GM19328 (cell line): ENCODE data around the gene TMEM198.
A peak's percentile ranks its signal among the peaks of the same experiment; 100 is the strongest.

ENCODE experiments used
- ATAC-seq: cut with Tn5 transposase; IDR thresholded peaks from one replicate; pipeline ENCODE4 v1.9.1; 2021; ENCODE audit warnings: mild to moderate bottlenecking, moderate library complexity; ENCODE audit not compliant: unreplicated experiment

TMEM198 gene

DNA sequence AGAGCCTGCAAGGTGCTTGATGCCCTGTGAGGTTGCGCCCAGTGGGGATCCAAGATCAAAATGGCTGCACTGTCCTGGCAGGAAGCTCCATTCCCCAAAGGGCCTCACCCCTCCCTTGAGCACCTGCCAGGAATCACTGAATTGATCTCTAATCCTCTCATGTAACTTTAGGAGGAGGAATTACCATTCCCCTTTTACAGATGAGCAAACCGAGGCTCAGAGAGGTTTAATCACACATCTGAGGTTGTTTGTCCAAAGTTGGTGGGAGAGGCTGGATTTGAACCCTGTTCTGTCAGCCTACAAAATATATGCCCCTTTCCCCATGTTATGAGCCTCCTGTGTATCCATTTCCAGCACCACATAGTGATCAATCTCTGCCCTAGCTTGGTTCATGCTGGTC lies 19.0 kb upstream of the TMEM198 start:
- no peak for ATAC-seq

DNA sequence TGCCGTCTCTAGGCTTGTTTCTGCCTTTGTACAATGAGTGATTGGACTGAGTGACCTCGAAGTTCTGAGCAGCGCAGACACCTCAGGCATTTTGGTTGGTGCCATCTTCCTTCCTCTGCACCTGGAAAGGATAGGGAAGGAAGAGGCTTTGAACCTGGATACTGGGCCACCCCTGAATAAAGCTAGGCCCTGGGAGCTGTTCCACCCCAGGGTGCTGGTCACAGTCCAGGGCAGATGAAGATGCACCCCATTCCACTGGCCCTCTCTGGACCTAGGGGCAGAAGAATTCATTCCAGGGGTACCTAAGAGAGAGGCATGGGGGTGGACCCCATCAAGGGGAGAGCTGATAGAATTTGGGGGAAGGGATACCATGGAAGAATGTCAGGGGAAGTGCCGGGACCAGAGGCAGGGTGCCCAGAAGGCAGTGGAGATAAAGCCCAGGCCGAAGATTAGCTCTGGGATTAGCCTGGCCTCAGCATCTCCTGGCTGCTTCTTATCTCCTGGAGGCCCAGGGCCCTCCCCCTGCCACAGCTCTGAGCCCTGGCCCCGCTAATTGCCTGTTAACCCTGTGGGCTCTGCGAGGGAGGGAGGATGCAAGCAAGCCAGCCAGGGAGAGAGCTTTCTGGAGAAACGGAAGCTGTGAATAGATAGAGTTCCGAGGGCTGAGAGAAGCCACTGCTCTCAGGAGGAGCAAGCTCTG lies 18.1 kb upstream of the TMEM198 start:
- no peak for ATAC-seq

DNA sequence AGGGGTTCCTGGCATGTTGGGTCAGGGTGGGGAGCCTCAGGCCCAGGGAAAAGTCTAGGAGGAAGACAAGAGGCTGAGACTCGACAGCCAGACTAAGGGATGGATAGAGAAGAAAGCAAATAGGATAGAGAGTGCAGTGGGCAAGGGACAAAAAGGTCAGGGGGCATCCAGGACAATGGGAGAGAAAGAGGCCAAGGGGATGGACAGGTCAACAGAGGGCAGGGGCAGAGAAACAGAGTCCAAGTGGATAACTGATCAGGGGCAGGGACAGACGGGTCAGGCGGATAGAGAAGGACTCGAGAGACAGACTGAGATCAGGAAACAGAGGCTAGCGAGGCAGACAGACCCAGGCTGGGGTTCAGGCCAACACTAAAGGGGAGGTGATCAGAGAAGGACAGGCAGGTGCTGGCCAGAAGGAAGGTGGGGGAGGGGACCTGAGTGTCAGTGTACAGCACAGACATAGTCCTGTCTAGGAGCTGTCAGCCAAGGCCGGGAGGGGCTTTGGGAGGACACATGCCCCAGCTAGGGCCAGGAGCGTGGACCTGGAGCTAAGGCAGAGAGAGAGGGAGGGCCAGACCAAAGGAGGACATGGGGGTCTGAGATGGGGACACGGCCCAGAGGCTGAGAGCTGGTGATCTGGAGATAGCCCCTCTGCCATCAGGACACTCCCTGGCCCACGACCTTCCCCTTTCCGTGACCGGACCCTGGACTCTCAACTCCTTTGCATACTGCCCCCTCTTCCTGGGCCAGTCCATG lies 17.3 kb upstream of the TMEM198 start:
- no peak for ATAC-seq

DNA sequence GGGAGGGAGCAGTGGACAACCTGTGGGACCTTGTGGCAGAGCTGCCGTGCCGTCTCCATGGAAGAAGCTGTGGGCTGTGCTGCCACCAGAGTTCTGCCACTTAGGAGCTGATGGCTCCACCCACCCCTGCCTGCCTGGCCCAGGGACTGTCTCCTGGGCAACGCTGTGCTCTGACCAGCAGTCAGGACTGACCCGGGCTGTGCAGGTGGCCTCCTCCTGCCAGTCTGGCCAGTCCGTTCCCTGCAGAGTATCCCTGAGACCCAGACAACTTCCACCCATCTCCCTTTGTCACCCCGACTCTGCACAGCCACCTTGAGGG lies 16.8 kb upstream of the TMEM198 start:
- ATAC-seq: no peak

DNA sequence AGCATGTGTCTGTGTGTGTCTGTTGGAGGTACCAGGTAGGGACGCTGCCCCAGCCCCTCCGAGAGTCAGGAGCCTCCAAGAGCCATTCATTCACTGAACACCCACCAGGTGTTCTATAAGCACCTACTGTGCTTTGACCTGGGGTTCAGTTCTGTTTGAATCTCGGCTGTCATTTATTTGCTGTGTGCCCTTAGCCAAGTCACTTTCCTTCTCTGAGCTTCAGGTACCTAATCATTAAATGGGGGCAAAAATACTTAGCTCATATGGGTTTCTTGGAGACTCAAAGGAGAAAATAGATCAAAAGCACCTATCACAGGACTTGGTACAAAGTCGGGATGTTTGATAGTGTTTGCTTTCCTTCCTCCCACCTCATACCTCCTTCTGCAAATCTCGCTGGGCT lies 16.4 kb upstream of the TMEM198 start:
- ATAC-seq: no peak

DNA sequence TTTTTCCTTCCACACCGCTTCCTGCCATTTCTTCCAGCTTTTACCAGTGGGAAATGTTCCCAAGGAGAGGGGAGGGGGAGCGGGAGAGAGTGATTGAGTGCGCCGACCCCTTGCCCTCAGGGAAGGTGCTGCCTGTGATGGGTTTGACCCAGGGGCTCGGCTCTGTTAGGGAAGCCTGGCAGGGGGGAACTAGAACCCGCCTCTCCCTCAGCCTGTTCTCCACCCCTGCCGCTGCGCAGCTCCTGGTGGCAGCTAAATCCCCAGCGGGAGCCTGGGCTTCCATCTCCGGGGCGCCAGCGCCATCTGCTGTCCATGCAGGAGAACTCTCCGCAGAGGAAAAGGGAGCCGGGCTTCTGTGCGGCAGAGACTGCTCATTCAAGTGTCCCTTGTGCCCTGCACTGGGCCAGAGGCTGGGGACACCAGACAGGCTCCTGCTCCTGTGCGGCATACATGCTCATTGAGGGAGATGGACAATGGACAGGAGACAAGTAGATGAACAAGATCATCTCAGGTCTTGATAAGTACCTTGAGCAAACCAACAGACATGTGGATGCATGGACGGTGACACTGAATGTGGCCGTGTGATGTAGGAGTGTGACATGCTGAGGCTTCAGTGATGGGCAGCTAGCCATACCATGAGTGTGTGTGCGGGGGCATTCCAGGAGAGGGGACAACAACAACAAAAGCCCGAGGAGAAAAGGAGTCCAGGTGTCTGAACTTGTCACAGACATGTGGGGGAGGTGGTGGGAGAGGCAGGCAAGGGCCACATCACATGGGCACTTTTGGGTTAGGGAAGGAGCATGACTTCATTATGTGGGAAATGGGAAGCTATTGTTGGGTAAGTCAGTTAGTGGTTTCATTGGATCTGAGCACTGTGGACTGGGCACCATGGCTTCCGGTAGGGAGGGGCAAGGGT lies 13.5 kb upstream of the TMEM198 start:
- ATAC-seq: peak; percentile 71

DNA sequence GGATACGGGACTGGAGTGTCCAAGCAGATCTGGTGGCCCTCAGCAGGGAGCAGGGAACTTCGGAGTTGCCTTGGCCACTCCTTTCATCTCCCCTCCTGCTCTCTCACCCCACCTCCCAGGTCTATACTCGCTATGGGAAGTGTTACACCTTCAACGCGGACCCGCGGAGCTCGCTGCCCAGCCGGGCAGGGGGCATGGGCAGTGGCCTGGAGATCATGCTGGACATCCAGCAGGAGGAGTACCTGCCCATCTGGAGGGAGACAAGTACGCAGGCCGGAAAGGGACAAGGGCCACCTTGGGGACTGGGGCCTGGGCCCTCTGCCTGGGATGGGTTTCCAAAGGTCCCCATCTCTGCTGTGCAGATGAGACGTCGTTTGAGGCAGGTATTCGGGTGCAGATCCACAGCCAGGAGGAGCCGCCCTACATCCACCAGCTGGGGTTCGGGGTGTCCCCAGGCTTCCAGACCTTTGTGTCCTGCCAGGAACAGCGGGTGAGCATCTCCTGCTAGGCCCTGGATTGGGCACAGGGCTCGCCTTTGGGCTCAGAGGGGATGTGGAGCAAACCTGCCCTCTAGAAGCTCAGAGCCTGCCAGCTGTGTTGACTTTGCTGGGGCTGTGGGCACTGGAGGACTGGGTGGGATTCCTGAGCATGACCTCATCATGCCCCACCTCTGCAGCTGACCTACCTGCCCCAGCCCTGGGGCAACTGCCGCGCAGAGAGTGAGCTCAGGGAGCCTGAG lies 12.0 kb upstream of the TMEM198 start:
- no peak for ATAC-seq

DNA sequence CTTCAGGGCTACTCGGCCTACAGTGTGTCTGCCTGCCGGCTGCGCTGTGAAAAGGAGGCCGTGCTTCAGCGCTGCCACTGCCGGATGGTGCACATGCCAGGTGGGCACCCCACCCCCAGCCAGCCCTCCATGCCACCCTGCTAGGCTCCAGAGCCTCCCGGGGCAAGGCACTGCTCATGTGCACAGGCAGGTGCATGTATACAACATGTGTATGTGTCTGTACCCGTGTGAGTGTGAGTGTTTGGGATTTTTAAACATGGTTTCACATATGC lies 11.5 kb upstream of the TMEM198 start:
- no peak for ATAC-seq

DNA sequence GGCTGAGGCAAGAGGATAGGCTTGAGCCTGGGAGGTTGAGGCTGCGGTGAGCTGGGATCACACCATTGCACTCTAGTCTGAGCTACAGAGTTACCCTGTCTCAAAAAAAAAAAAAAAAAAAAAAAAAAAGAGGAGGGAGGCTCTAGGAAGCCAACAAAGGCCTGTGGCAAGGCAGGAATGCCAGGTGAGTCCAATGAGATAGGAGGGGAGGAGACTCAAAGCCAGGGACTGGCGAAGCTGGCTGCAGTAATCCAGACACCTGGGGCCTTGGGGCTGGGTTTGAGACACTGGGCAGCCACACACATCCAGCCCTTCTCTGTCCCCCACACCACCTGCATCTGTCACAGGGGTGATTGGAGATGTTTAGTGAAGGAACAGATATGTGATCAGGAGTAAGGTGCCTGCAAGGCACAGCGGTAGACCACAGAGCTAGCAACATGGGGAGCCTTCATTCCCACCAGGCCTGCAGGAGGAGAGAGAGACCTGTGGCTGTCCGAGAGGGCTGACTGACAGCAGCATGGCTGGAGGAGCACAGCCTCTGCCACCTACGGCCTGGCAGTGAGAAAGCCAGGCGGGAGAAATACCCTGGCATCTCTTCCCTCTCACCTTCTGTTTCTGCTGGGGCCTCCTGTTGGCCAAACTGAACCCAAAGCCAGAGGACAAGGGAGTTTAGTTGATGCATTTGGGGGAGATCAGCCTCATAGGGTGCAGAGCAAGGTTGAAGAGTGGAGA lies 9.7 kb upstream of the TMEM198 start:
- no peak for ATAC-seq

DNA sequence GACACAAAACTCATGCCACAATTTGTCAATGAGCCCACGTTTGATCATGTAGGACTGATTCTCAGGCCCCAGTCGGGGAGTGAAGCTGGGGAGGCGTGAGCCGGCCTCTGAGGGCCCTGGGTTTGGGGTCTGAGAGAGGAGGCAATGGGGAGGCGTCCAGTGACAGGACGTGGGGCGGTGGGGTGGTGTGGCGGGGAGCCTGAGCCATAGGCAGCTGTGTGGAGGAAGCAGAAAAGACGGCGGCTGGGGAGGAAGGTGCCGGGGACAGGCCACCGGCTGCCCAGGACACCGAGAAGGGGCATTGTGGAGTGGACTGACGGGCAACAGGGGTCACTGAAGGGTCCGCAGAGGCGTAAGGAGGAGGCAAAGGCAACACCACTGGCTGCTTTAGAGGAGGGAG lies 7.4 kb upstream of the TMEM198 start:
- ATAC-seq: no peak

DNA sequence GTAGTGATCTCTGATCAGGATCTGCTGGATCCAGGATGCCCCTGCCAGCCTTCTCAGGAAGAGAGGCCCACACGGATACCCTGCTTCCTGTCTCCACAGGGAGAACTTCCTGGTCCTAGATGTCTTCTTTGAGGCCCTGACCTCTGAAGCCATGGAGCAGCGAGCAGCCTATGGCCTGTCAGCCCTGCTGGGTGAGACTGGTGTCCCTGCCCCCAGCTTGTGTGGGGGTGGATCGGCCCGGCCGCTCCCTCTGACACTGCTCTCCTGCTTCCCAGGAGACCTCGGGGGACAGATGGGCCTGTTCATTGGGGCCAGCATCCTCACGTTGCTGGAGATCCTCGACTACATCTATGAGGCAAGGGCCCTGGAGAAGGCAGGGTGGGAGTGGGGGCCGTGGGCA lies 6.9 kb upstream of the TMEM198 start:
- ATAC-seq: no peak

DNA sequence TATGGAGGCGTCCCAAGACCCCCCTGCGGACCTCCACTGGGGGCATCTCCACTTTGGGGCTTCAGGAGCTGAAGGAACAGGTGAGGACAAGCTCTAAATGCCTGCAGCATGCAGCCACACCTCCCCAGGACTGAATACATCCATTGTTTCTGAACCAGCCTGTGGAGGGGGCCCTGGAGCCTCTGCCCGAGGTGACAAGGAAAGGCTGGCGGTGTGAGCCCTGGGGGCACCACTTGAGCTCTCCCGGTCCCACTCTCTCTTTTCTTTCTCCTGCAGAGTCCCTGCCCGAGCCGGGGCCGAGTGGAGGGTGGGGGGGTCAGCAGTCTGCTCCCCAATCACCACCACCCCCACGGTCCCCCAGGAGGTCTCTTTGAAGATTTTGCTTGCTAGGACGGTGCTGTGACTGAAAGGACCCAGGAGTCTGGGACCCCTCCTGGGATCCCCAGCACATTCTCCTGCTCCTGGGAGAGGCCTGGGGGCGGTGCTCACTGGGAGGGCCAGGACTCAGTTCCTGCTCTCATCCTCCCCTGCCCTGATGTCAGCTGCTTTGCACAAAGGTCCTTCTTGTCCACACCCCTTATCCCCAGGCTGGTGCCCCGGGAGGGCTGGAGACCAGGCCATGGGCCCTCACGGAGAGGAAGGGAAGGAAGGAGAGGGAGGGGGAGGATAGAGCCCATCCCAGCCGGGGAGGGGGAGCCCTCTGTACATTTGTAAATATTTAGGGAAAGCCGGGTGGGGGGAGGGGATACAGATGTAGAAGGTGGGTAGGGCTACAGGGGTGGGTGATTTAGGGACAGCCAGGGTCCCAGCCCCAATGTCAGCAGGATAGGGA lies 6.0 kb upstream of the TMEM198 start:
- ATAC-seq: no peak

DNA sequence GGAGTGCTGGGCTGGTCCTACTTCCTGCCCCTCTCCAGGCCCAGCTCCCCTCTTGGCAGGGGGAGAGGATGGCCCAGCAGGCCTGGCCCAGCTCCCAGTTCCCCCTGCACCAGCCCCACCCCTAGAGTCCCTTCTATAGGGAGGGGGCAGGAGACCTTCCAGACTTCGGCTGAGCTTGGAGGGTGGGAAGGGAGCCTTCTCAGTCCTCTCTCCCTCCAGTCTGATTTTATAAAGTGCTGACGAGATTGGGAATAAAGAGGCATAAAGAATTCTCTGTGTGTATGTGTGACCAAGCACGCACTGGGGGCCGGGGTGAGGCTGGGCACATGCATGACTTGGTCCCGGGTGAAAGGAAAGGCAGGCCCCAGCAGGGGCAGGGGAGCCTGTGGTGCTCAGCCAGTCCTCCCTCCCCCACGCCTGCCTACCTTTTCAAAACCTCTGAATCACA lies 5.3 kb upstream of the TMEM198 start:
- no peak for ATAC-seq

DNA sequence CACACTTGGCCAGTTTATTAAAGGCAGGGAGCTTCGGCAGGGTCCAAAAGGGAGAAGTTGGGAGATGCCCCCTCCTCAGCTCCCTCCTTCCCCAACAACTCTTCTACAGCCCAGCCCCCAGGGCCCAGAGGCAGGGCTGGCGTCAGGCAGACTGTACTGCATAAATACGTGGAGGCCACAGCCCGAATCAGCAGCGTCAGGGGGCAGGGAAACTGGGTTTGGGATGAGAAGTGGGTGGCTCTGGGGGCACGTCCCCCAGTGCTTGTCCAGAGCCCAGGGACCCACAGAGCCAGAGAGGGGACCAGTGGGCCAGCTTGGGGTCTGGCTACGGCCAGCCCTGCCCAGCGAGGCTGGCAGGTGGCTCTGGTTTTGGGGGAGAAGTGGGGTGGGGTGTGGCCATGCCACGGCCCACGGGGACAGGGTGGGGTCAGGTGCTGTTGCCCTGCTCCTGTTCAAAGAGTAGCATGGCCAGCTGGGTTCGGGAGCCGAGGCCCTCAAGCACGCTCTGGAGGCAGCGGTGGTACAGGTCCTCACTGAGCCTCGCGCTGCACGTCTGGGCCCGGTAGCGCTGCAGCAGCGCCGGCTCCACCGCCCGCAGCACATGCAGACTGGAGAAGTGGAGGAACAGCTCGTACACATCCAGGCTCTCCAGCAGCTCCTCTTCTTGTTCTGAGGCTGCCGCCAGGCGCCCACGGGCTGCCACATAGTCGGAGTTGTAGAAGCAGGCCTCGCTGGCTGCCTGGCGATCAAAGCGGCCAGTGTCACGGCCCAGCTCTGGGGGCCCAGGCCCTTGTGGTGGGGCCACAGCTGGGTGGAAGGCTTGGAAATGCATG lies 4.7 kb upstream of the TMEM198 start:
- ATAC-seq: no peak

DNA sequence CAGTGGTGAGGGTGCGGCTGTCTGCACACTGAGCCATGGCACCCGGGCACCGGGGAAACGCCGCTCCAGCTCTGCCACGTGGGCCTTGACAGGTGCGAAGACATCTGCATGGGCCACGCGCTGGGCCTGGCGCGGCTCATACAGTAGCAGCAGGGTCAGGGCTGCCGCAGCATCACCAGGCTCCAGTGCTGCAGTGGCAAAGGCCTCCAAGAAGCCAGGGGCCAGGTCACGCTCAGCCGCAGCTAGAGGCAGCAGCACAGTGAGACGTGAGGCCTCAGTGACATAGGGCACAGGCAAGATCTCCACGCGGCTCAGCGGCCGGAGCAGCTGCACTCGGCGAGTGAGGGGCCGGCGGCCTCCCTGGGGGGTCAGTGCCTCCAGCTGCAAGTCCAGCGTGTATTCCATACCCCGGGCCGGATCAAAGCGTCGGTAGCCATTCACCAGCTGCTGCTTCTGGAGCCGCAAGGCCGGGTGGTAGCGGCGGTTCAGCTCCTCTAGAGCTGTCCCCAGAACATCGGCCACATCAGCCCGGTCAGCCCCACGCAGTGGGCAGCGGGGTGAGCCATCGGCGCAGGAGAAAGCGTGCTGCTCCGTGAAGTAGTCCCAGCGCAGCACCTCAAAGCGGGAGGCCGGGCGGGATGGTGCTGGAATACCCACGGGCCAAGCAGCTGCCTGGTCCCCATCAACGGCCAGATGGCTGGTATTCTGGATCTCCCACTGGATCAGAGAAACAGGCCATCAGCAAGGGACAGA lies 3.7 kb upstream of the TMEM198 start:
- ATAC-seq: no peak

DNA sequence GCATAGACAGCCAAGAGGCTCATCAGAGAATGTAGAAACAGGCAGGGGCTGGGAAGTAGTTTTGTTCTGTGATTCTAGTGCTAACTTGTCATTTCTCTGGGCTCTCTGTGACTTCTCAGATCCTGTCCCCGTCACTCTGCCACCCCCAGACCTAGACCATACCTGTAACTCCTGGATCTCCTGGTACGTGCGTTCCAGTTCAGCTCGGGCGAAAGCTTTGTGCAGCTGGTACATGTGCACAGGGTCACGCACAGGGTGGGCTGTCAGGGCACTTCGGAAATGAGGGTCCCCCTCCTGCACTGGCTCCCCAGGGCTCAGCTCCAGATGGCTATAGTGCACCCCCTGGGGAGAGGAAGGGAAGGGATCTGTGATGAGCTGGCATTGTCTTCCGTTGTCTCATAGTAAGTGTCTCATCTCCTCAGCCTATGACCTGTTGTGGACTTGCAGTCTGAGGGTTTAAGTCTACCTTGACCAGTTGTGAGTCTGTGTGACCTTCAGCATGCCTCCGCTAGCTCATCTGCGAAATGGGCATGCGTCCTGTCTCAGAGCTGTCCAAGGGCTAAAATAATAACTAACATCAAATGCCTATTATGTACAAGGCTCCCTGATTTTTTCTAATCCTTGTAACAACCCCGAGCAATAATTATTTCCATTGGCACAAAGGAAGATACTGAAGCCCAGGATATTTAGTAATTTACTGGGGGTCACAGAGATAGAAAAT lies 2.9 kb upstream of the TMEM198 start:
- ATAC-seq: no peak

DNA sequence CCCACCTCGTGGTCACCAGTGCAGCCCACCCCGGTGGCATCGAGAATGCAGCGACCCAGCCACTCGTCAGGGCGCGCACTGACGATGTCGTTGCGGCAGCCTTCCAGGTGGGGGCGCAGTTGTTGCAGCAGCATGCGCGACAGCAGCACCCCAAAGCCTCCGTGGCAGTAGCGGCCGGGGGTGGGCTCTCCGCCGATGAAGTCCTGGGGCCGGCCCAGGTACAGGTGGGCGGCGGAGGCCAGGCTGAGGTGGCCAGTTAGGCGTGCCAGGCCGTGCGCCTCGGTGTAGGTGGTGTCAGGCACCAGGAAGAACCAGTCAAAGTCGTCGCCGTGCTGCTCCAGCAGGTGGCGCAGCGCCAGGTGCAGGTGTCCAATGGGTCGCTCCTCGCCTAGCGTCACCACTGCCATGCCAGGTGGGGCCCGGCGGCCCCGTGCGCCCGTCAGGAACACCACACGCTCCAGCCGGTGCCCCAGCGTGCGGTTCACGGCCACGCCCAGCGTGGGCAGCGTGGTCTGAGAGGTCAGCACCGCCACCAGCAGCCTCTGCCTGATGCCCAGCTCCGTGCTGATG lies 2.1 kb upstream of the TMEM198 start:
- ATAC-seq: peak; percentile 44
